Fibroblast of villous mesenchyme (primary cell): ENCODE results near the gene SKP1. TPM values are rescaled to one million over a fixed set of nuclear protein-coding genes. Genes with fewer than 3 reads are reported as not detected.

ENCODE experiments used
- DNase-seq: peaks from one replicate; pipeline ENCODE4 v3.0.0-alpha.2; 2010; ENCODE audit warnings: low read depth
- H3K4me3 ChIP-seq: 2 replicates; pipeline ENCODE4 v1.5.1; 2011; ENCODE audit warnings: low read depth, mild to moderate bottlenecking, low read length
- CTCF ChIP-seq: IDR thresholded peaks from 2 replicates; pipeline ENCODE4 v1.5.1; 2012; ENCODE audit warnings: low read depth, mild to moderate bottlenecking, low read length; ENCODE audit not compliant: insufficient read depth
- total RNA-seq: library from RNA; depleted of rRNA; stranded (reverse); fragments of >200 nt; gene quantifications from 2 replicates; pipeline ENCODE4 v1.2.3, GENCODE V29; 2012

SKP1 gene
- total RNA-seq, 1 donor: 166 TPM

DNA sequence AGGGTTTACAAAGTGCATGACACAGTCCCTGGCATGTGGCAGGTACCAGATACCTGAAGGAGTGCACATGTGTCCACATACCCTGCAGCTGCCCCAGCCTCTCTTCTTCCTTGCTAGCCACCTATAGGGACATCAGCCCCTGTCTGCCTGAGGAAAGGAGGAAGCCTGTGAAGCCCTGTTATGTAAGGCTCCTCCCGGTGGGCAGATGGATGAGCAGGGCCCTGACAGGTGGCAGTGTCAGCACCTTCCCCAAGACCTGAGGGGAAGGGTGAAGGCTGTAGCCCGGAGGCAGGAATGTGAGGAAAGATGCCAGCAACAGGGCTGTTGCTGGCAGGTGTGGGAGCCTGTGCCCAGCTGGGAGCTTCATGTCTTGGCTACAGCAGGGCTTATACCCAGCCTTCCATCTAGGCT lies 40.5 kb downstream of the SKP1 start:
- no peak overlapping the region for H3K4me3 ChIP-seq
- no peak for TF ChIP-seq CTCF
- no peak for DNase-seq

- no peak for DNase-seq
- TF ChIP-seq CTCF: no peak
- no peak overlapping the region for H3K4me3 ChIP-seq
These were observed 41.6 kb downstream of the SKP1 start for GRCh38 chr5:134135091-134135655.

GRCh38 chr5:134133995-134134541 lies 42.7 kb downstream of the SKP1 start:
- TF ChIP-seq CTCF: no peak
- no peak overlapping the region for H3K4me3 ChIP-seq
- DNase-seq: no peak

- no peak for TF ChIP-seq CTCF
These were observed 43.4 kb downstream of the SKP1 start for GRCh38 chr5:134133188-134133994.

GRCh38 chr5:134132372-134133187 lies 44.2 kb downstream of the SKP1 start:
- TF ChIP-seq CTCF: no peak
- H3K4me3 ChIP-seq: no peak overlapping the region
- DNase-seq: no peak

More at GRCh38 chr5:134133188-134133994, 43.4 kb downstream of the SKP1 start:
- no peak for DNase-seq
- no peak overlapping the region for H3K4me3 ChIP-seq

DNA sequence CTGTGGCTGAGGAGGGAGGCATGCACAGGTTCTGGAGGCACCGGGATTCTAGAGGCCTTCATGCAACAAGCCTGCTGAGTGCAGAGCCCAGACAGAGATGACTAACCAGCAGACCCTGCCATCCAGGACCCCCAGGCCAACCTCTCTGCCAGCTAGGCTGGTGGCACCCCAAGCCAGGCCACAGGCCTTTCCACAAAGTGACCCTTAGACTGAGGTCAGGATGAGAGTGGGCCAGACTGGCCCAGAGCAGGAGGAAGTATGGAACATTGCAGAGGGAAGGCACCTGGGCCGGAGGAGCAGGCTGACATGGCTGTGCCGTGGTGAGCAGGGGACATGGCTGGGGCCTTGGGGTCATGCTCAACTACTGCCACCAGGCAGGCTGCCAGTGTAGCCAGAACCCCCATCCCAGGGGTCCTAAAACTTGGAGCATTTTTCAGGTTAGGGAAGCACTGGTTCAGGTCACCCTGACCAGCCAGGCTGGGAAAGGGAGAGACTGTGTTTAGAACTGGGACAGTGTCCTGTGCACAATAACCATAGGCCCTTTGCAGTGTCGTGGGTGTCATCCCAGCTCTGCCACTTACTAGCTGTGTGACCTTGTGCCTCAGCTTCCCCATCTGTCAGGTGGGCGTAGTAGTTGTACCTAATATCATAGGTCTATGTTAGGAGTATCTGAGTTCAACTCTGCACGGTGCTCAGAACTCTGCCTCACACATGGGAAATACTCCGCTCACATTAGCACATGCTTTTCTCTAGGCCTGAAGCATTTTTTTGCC lies 45.0 kb downstream of the SKP1 start:
- no peak overlapping the region for H3K4me3 ChIP-seq
- no peak for TF ChIP-seq CTCF
- no peak for DNase-seq
